ENCODE results near the gene SETD6.
A peak's percentile ranks its signal among the peaks of the same experiment; 100 is the strongest.

The SETD6 gene

GRCh38 chr16:58508671-58509251 lies 6.6 kb upstream of the SETD6 start:
- DNase-seq (ENCODE audit: low read depth) = no peak

GRCh38 chr16:58509256-58510096 lies 5.8 kb upstream of the SETD6 start:
- no peak for DNase-seq (ENCODE audit: low read depth)

- DNase-seq (ENCODE audit: low read depth) = no peak
These were observed 5.1 kb upstream of the SETD6 start for GRCh38 chr16:58510097-58510775.

GRCh38 chr16:58510776-58511628 lies 4.3 kb upstream of the SETD6 start:
- DNase-seq (ENCODE audit: low read depth) = no peak

- DNase-seq (ENCODE audit: low read depth) = peak; percentile 77
These were observed 3.1 kb upstream of the SETD6 start for GRCh38 chr16:58511933-58512815.

- DNase-seq (ENCODE audit: low read depth) = no peak
These were observed 1.4 kb upstream of the SETD6 start for GRCh38 chr16:58513874-58514273.

- DNase-seq (ENCODE audit: low read depth) = peak; percentile 21
These were observed 802 bp downstream of the SETD6 start for GRCh38 chr16:58515871-58516767.

GRCh38 chr16:58516768-58517107 lies 1.4 kb downstream of the SETD6 start:
- DNase-seq (ENCODE audit: low read depth) = no peak

- no peak for DNase-seq (ENCODE audit: low read depth)
These were observed 3.0 kb downstream of the SETD6 start for GRCh38 chr16:58518083-58518979.

- no peak for DNase-seq (ENCODE audit: low read depth)
These were observed 3.7 kb downstream of the SETD6 start for GRCh38 chr16:58518980-58519368.

- DNase-seq (ENCODE audit: low read depth) = no peak
These were observed 4.4 kb downstream of the SETD6 start for GRCh38 chr16:58519707-58520106.

GRCh38 chr16:58530179-58530578 lies 14.9 kb downstream of the SETD6 start:
- no peak for DNase-seq (ENCODE audit: low read depth)

- DNase-seq (ENCODE audit: low read depth) = no peak
These were observed 17.1 kb downstream of the SETD6 start for GRCh38 chr16:58532414-58532813.

GRCh38 chr16:58533751-58534470 lies 18.6 kb downstream of the SETD6 start:
- DNase-seq (ENCODE audit: low read depth) = no peak

- DNase-seq (ENCODE audit: low read depth) = no peak
These were observed 19.8 kb downstream of the SETD6 start for GRCh38 chr16:58535100-58535499.

- no peak for DNase-seq (ENCODE audit: low read depth)
These were observed 21.0 kb downstream of the SETD6 start for GRCh38 chr16:58536278-58536677.

GRCh38 chr16:58537124-58537906 lies 22.0 kb downstream of the SETD6 start:
- no peak for DNase-seq (ENCODE audit: low read depth)

- DNase-seq (ENCODE audit: low read depth) = no peak
These were observed 26.4 kb downstream of the SETD6 start for GRCh38 chr16:58541711-58542110.

Measured in stimulated activated CD4-positive, alpha-beta T cell treated with anti-CD3 and anti-CD28 coated beads, Interleukin-2, amount 100 ng/mL, for 4 hours (primary cell).